GOT3 (cell line): ENCODE data around the gene ETV4.
A peak's percentile ranks its signal among the peaks of the same experiment; 100 is the strongest.
"Not testable (repeated sequence)": the region's sequence is repeated elsewhere in the genome, so short reads cannot be mapped to it uniquely, and the experiment has no call there.

Experiments used
- DNase-seq: peaks from one replicate; lab custom pipeline; 2025; ENCODE audit warnings: mixed read lengths; lab: John Stamatoyannopoulos, UW

The ETV4 gene

GRCh38 chr17:43515656-43516055 lies 30.5 kb downstream of the ETV4 start:
- no peak for DNase-seq

DNA sequence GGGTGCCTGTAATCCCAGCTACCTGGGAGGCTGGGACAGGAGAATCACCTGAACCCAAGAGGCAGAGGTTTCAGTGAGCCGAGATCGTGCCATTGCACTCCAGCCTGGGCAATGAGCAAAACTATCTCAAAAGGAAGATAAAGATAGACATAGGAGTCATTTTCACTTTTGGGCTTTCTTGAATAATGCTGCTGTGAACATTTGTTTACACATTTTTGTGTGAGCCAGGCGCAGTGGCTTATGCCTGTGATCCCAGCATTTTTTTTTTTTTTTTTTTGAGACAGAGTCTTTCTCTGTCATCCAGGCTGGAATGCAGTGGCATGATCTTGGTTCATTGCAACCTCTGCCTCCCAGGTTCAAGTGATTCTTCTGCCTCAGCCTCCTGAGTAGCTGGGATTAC lies 34.9 kb downstream of the ETV4 start:
- DNase-seq, result not testable (repeated sequence)

DNA sequence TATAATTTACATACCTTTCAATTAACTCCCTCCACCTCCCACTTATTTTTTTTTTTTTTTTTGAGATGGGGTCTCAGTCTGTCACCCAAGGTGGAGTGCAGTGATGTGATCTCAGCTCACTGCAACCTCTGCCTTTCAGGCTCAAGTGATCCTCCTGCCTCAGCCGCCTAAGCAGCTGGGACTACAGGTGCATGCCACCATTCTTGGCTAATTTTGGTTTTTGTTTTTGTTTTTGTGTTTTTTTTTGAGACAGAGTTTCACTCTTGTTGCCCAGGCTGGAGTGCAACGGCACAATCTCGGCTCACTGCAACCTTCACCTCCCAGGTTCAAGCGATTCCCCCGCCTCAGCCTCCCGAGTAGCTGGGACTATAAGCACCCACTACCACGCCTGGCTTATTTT lies 36.7 kb downstream of the ETV4 start:
- not testable (repeated sequence) for DNase-seq

DNA sequence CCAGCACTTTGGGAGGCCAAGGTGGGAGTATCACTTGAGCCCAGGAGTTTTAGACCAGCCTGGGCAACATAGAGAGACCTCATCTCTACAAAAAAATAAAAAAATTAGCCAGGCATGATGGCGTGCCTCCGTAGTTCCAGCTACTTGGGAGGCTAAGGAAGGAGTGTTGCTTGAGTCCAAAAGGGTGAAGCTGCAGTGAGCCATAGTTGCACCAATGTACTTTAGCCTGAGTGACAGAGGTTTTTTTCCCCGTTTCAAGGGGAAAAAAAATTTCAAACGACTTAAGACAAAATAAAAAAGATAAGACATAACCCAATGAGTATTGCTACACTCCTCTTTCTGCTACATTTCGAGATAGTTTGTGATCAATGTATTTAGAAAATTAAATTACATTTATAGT lies 55.5 kb downstream of the ETV4 start:
- no peak for DNase-seq

DNA sequence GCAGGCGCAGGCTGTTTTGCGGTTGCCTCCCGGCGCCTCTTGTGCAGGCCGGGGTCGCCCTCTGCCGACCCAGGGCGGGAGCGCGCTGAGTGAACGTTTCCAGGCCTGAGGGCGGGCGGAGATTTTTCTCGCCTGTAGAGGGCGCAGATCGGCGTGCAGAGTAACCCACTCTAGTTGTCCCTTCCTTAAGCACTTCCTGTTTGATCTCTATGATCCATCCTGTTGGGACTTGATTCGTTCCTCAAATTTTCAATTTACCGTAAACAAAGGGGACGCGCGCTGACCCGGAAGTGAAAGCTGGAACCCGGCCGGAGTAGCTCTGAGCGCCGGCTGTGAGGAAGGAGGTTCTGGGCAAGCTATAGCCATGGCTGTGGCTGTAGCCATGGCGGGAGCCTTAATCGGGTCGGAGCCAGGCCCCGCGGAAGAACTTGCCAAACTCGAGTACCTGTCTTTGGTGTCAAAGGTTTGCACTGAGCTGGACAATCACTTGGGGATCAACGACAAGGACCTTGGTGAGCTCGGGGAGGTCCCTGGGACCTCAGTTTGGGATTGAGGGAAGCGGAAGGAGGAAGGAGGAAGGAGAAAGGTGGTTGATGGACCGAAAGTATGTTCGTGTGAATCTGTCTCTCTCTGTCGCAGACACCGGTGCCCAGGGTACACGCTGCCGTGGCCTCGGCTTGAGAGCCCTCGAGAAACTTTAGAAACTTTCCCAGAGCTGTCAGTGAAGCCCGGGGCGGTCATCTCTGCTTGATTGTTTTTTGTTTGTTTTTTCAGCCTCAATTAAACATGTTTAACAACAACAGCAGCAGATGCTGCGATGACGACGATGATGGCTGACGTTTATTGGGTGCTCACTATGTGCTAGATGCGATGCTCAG lies 62.2 kb downstream of the ETV4 start, which contains the start of gene DHX8:
Gene DHX8, plus strand, starts transcription at position 302 of the 878 bp plus-strand sequence. Its CDS starts 63 bp downstream, at position 365.
- peak; percentile 93 for DNase-seq

DNA sequence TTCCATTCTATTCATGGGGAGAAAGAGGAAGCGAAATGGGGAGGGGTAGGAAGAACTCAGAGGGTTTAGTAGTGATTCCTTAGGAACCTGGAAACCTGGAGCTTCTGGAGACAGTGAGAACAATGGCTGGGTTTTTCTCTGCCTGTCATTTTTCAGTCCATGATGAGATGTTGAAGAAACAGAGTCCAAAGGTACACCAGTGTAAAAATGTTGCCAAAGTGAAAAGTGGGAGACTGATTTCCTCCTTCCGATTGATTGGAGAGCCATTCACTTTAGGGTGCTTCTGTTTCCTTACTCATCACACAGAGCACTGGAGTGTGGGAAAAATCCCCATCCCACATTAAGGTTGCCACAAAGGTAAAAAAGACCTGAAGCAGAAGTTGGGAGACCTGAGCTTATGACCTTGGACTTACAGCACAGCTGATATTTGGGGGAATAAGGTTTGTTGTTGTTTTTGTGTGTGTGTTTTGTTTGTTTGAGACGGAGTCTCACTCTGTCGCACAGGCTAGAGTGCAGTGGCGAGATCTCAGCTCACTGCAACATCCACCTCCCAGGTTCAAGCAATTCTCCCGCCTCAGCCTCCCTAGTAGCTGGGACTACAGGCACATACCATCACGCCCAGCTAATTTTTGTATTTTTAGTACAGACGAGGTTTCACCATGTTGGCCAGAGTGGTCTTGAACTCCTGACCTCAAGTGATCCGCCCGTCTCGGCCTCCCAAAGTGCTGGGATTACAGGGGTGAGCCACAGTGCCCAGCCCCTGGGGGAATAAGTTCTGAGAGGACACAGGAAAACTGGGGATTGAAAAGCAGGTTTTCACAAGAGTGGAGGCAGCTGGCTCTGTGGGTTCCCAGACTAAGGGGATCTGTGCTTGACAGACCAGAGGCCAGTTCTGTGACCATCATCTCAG lies 63.8 kb downstream of the ETV4 start:
- no peak for DNase-seq

DNA sequence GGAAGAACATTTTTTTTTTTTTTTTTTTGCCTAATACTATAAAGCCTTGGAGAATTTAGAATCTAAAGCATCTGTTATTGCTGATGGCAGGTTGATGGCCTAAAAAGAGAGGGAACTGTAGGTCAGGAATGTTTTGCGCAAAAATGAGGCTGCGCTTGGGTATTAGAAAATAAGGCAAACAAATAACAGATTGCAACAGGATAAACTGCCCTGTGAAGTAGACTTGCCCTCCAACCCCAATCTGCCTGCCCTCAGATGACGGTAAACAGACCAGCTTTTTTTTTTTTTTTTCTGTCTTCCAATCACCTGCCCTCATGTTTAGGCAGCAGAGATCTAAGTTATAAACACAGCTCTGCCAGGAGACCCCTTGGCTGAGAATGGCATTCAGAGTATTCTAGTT lies 66.2 kb downstream of the ETV4 start:
- DNase-seq, result no peak
